PC-3 (cell line): ENCODE results near the gene MDGA2. TPM values are rescaled to one million over a fixed set of nuclear protein-coding genes. Genes with fewer than 3 reads are reported as not detected.
A peak's percentile ranks its signal among the peaks of the same experiment; 100 is the strongest.

ENCODE experiments used
- ATAC-seq: fragments of 200-7000 bp; cut with Tn5 transposase; 2 replicates; pipeline ENCODE4 v1.9.1; 2020; ENCODE audit warnings: mild to moderate bottlenecking, moderate library complexity
- BruUV-seq: library from RNA; stranded (reverse); fragments of 400-500 nt; replicated peaks from 2 replicates; lab custom pipeline; 2021; lab: Mats Ljungman, UMichigan
- CTCF ChIA-PET: fragments of 300-600 bp; sonication (Branson Sonifier 250); formaldehyde crosslinking; loops from one replicate; lab custom pipeline; 2022; ENCODE audit warnings: antibody characterized with exemption; lab: Charles Lee
- POLR2A ChIA-PET: fragments of 300-600 bp; sonication (Branson Sonifier 250); formaldehyde crosslinking; loops from one replicate; lab custom pipeline; 2022; ENCODE audit warnings: antibody characterized with exemption; ENCODE audit not compliant: unreplicated experiment; lab: Charles Lee
- DNase-seq: peaks from one replicate; pipeline ENCODE4 v3.0.0-alpha.2; 2015
- H2AFZ ChIP-seq: fragments of 300-600 bp; sonication (generic); 2 replicates; pipeline ENCODE4 v1.6.0; 2016; ENCODE audit warnings: antibody characterized with exemption, low read length
- H3F3A ChIP-seq: fragments of 300-600 bp; sonication (generic); one replicate; pipeline ENCODE4 v1.6.0; 2017; ENCODE audit warnings: antibody characterized with exemption, low read length, control low read depth, mild to moderate bottlenecking; ENCODE audit not compliant: unreplicated experiment
- H3K27ac ChIP-seq: fragments of 300-600 bp; sonication (generic); 2 replicates; pipeline ENCODE4 v1.5.1; 2016; ENCODE audit warnings: mild to moderate bottlenecking, low read length
- H3K27me3 ChIP-seq: fragments of 300-600 bp; sonication (generic); 2 replicates; pipeline ENCODE4 v1.6.1; 2016; ENCODE audit warnings: low read length, mixed read lengths
- H3K36me3 ChIP-seq: fragments of 300-600 bp; sonication (generic); 2 replicates; pipeline ENCODE4 v1.6.1; 2016; ENCODE audit warnings: low read depth, mixed run types, low read length, mixed read lengths
- H3K4me1 ChIP-seq: fragments of 300-600 bp; sonication (generic); 2 replicates; pipeline ENCODE4 v1.5.1; 2016; ENCODE audit warnings: low read length; ENCODE audit not compliant: insufficient read depth
- H3K4me2 ChIP-seq: fragments of 300-600 bp; sonication (generic); 2 replicates; pipeline ENCODE4 v1.6.0; 2016; ENCODE audit warnings: low read length
- H3K4me3 ChIP-seq: fragments of 300-600 bp; sonication (generic); 2 replicates; pipeline ENCODE4 v1.5.1; 2016; ENCODE audit warnings: mild to moderate bottlenecking, low read length, mixed read lengths
- H3K79me2 ChIP-seq: fragments of 300-600 bp; sonication (generic); 2 replicates; pipeline ENCODE4 v1.6.1; 2017; ENCODE audit warnings: low read length, mixed read lengths
- H3K9ac ChIP-seq: fragments of 300-600 bp; sonication (generic); 2 replicates; pipeline ENCODE4 v1.6.0; 2016; ENCODE audit warnings: mild to moderate bottlenecking, low read length
- H3K9me2 ChIP-seq: fragments of 300-600 bp; sonication (generic); replicated peaks from 2 replicates; pipeline ENCODE4 v1.6.1; 2016; ENCODE audit warnings: mixed run types, low read length, mixed read lengths
- H3K9me3 ChIP-seq: fragments of 300-600 bp; sonication (generic); 2 replicates; pipeline ENCODE4 v1.6.1; 2016; ENCODE audit warnings: low read length, mixed read lengths
- H4K20me1 ChIP-seq: fragments of 300-600 bp; sonication (generic); 2 replicates; pipeline ENCODE4 v1.6.1; 2016; ENCODE audit warnings: low read length, mixed read lengths
- EZH2 ChIP-seq: fragments of 300-600 bp; sonication (generic); IDR thresholded peaks from one replicate; pipeline ENCODE4 v1.6.1; 2017; ENCODE audit warnings: antibody characterized with exemption, mild to moderate bottlenecking, low read length; ENCODE audit not compliant: unreplicated experiment
- EZH2phosphoT487 ChIP-seq: fragments of 300-600 bp; sonication (generic); IDR thresholded peaks from 2 replicates; pipeline ENCODE4 v1.6.1; 2018; ENCODE audit warnings: mild to moderate bottlenecking, antibody characterized with exemption, low read length, borderline replicate concordance
- intact Hi-C: fragments of 100-400 bp; cut with micrococcal nuclease; formaldehyde crosslinking; loops from 2 replicates; pipeline ENCODE4 v1.9.0; 2023
- total RNA-seq: library from RNA; depleted of rRNA; stranded (reverse); fragments of >200 nt; gene quantifications from 2 replicates; pipeline ENCODE4 v1.2.3, GENCODE V29; 2014
- TF ChIP-seq, protein P1 (sequence below): fragments of 300-600 bp; sonication (generic); conservative IDR thresholded peaks from 2 replicates; pipeline ENCODE4 v1.5.1; 2017; ENCODE audit warnings: antibody characterized with exemption, low read depth, mild to moderate bottlenecking, low read length

The MDGA2 gene
- total RNA-seq, 1 experiment from 2014 or later: 0.04 TPM

DNA sequence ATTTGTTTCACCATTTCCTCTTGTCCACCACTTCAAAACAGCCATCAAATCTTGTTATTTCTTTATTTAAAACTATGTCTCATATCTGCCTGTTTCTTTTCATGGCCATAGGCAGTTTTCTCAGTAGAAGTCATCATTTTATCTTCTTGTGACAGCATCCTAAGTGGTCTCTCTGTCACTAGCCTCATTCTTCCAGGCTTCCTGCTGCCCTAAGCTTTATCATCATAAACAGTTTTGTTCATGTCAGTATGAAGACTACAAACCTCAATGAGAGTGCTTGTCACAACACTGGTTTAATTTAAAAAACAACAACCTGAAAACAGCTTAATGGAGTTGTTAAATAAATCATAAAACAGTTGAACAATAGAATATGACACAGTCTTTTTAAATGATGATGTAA lies 636.1 kb downstream of the MDGA2 start:
- BruUV-seq: no TSS peak

GRCh38 chr14:47022721-47023120 lies 652.7 kb downstream of the MDGA2 start:
- ChIA-PET POLR2A (no interaction called here), CTCF (no interaction called here)
- Histone ChIP-seq H3K27ac (no peak overlapping the region), H4K20me1 (no peaks in the 10 kb centered on the region), H3F3A (no peaks in the 10 kb centered on the region), H3K9ac (no peak overlapping the region), H3K79me2 (no peaks in the 10 kb centered on the region), H3K27me3 (no peaks in the 10 kb centered on the region), H3K9me2 (no peaks in the 10 kb centered on the region), H3K4me3 (no peak overlapping the region), H3K4me1 (no peaks in the 10 kb centered on the region), H3K4me2 (no peak overlapping the region), H2AFZ (no peak overlapping the region), H3K9me3 (no peaks in the 10 kb centered on the region), H3K36me3 (no peaks in the 10 kb centered on the region)
- DNase-seq: peak; percentile 39
- ATAC-seq: no peak; the same call in 1 of the 2 replicates
- TF ChIP-seq, protein P1, sequence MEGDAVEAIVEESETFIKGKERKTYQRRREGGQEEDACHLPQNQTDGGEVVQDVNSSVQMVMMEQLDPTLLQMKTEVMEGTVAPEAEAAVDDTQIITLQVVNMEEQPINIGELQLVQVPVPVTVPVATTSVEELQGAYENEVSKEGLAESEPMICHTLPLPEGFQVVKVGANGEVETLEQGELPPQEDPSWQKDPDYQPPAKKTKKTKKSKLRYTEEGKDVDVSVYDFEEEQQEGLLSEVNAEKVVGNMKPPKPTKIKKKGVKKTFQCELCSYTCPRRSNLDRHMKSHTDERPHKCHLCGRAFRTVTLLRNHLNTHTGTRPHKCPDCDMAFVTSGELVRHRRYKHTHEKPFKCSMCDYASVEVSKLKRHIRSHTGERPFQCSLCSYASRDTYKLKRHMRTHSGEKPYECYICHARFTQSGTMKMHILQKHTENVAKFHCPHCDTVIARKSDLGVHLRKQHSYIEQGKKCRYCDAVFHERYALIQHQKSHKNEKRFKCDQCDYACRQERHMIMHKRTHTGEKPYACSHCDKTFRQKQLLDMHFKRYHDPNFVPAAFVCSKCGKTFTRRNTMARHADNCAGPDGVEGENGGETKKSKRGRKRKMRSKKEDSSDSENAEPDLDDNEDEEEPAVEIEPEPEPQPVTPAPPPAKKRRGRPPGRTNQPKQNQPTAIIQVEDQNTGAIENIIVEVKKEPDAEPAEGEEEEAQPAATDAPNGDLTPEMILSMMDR: no peak
- no peak for TF ChIP-seq EZH2
- TF ChIP-seq EZH2phosphoT487: no peak
- BruUV-seq: no TSS peak
- intact Hi-C loops: no loop called here

More for the DNA sequence above, 636.1 kb downstream of the MDGA2 start:
- Histone ChIP-seq H3F3A (no peaks in the 10 kb centered on the region), H3K4me1 (no peaks in the 10 kb centered on the region), H3K27me3 (peaks cover 3% of the 10 kb centered on the region; the same call in 1 of the 2 replicates), H3K9me2 (no peaks in the 10 kb centered on the region), H3K9me3 (no peaks in the 10 kb centered on the region), H4K20me1 (no peaks in the 10 kb centered on the region), H3K4me2 (no peak overlapping the region), H3K27ac (no peak overlapping the region), H3K4me3 (no peak overlapping the region), H3K9ac (no peak overlapping the region), H2AFZ (no peak overlapping the region), H3K36me3 (no peaks in the 10 kb centered on the region), H3K79me2 (no peaks in the 10 kb centered on the region)
- ATAC-seq: no peak
- CTCF ChIA-PET: no interaction called here
- TF ChIP-seq, protein P1: no peak
- no peak for TF ChIP-seq EZH2phosphoT487
- TF ChIP-seq EZH2: no peak
- DNase-seq: no peak
- POLR2A ChIA-PET: no interaction called here
- intact Hi-C loops: no loop called here

DNA sequence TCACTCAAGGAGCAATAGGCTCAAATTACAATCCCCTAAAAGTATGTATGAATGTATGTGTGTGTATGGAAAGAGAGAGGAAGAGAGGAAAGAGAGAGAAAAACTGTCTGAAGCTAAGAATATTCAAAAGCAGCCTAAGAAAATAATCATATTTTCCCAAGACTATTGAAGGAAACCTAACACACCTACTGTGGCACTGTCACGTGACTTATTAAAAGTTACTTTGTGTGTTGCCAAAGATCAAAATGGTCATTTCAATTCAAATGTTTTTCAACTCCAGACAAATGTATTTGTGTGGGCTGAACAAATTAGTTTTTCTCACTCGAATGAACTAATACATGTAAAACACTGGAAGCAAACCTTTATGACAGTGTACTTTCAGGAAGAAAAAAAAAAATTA lies 654.9 kb downstream of the MDGA2 start:
- intact Hi-C loops: no loop called here
- H3K27me3 ChIP-seq: no peaks in the 10 kb centered on the region

More for the DNA sequence above, 654.9 kb downstream of the MDGA2 start:
- no peaks in the 10 kb centered on the region for H3F3A ChIP-seq
- H3K79me2 ChIP-seq: no peaks in the 10 kb centered on the region
- H3K9ac ChIP-seq: no peak overlapping the region
- H3K4me1 ChIP-seq: no peaks in the 10 kb centered on the region
- no peak for ATAC-seq
- no TSS peak for BruUV-seq
- no peak overlapping the region for H3K27ac ChIP-seq
- no peaks in the 10 kb centered on the region for H3K36me3 ChIP-seq
- H4K20me1 ChIP-seq: no peaks in the 10 kb centered on the region
- H3K4me3 ChIP-seq: no peak overlapping the region
- H3K9me2 ChIP-seq: no peaks in the 10 kb centered on the region
- no peaks in the 10 kb centered on the region for H3K9me3 ChIP-seq
- TF ChIP-seq, protein P1: no peak
- TF ChIP-seq EZH2phosphoT487 (no peak), EZH2 (no peak)
- H3K4me2 ChIP-seq: no peak overlapping the region
- POLR2A ChIA-PET: no interaction called here
- CTCF ChIA-PET: no interaction called here
- no peak for DNase-seq
- H2AFZ ChIP-seq: no peak overlapping the region
